ENCODE results near the gene CACNB4.
"Not testable (repeated sequence)": the region's sequence is repeated elsewhere in the genome, so short reads cannot be mapped to it uniquely, and the experiment has no call there.

Gene CACNB4

GRCh38 chr2:152095146-152095545, 3.7 kb downstream of the CACNB4 start:
- no peaks in the 10 kb centered on the region for H3K9me3 ChIP-seq (ENCODE audit: severe bottlenecking)
- no peaks in the 10 kb centered on the region for H3K36me3 ChIP-seq
- no peaks in the 10 kb centered on the region for H3K27me3 ChIP-seq (ENCODE audit: insufficient read depth, low read depth, severe bottlenecking)
- DNase-seq, result no peak
- no peak overlapping the region for H3K27ac ChIP-seq
- no peak overlapping the region for H3K4me3 ChIP-seq (ENCODE audit: low read depth, low read length)
- no peak for TF ChIP-seq CTCF (IDR thresholded peaks at IDR 0.05; ENCODE audit: low read depth, low read length)

- DNase-seq, result no peak
- no peak for TF ChIP-seq CTCF (IDR thresholded peaks at IDR 0.05; ENCODE audit: low read depth, low read length)
- H3K36me3 ChIP-seq, result no peaks in the 10 kb centered on the region
- no peaks in the 10 kb centered on the region for H3K9me3 ChIP-seq (ENCODE audit: severe bottlenecking)
- no peaks in the 10 kb centered on the region for H3K27me3 ChIP-seq (ENCODE audit: insufficient read depth, low read depth, severe bottlenecking)
- H3K27ac ChIP-seq, result no peak overlapping the region
- no peak overlapping the region for H3K4me3 ChIP-seq (ENCODE audit: low read depth, low read length)
Observed at GRCh38 chr2:152094014-152094413, 4.8 kb downstream of the CACNB4 start.

- Histone ChIP-seq H3K27ac (no peak overlapping the region), H3K27me3 (ENCODE audit: insufficient read depth, low read depth, severe bottlenecking) (no peaks in the 10 kb centered on the region), H3K9me3 (ENCODE audit: severe bottlenecking) (no peaks in the 10 kb centered on the region), H3K4me3 (ENCODE audit: low read depth, low read length) (no peak overlapping the region), H3K36me3 (no peaks in the 10 kb centered on the region)
- DNase-seq, result no peak
- no peak for TF ChIP-seq CTCF (IDR thresholded peaks at IDR 0.05; ENCODE audit: low read depth, low read length)
Observed at GRCh38 chr2:152093464-152093863, 5.4 kb downstream of the CACNB4 start.

GRCh38 chr2:152092095-152092494, 6.7 kb downstream of the CACNB4 start:
- no peaks in the 10 kb centered on the region for H3K9me3 ChIP-seq (ENCODE audit: severe bottlenecking)
- no peak overlapping the region for H3K27ac ChIP-seq
- no peaks in the 10 kb centered on the region for H3K27me3 ChIP-seq (ENCODE audit: insufficient read depth, low read depth, severe bottlenecking)
- no peaks in the 10 kb centered on the region for H3K36me3 ChIP-seq
- DNase-seq, result no peak
- H3K4me3 ChIP-seq (ENCODE audit: low read depth, low read length), result no peak overlapping the region
- TF ChIP-seq CTCF (IDR thresholded peaks at IDR 0.05; ENCODE audit: low read depth, low read length), result no peak

- DNase-seq; H3K9me3 ChIP-seq (ENCODE audit: severe bottlenecking); H3K27me3 ChIP-seq (ENCODE audit: insufficient read depth, low read depth, severe bottlenecking); H3K4me3 ChIP-seq (ENCODE audit: low read depth, low read length); H3K27ac ChIP-seq; H3K36me3 ChIP-seq: not testable (repeated sequence)
Observed at GRCh38 chr2:152090726-152091125, 8.1 kb downstream of the CACNB4 start.

GRCh38 chr2:152089238-152089637, 9.6 kb downstream of the CACNB4 start:
- no peaks in the 10 kb centered on the region for H3K27me3 ChIP-seq (ENCODE audit: insufficient read depth, low read depth, severe bottlenecking)
- TF ChIP-seq CTCF (IDR thresholded peaks at IDR 0.05; ENCODE audit: low read depth, low read length), result no peak
- no peak overlapping the region for H3K4me3 ChIP-seq (ENCODE audit: low read depth, low read length)
- H3K9me3 ChIP-seq (ENCODE audit: severe bottlenecking), result no peaks in the 10 kb centered on the region
- H3K36me3 ChIP-seq, result no peaks in the 10 kb centered on the region
- no peak for DNase-seq
- no peak overlapping the region for H3K27ac ChIP-seq

Data from WERI-Rb-1 (cell line).